Fibroblast of pulmonary artery (primary cell): ENCODE data around the gene ZNF256.

Experiments used
- DNase-seq: peaks from one replicate; pipeline ENCODE4 v3.0.0-alpha.2; 2010; ENCODE audit warnings: low read depth
- H3K4me3 ChIP-seq: replicated peaks from 2 replicates; pipeline ENCODE4 v1.5.1; 2011; ENCODE audit warnings: low read depth, mild to moderate bottlenecking, control low read depth, low read length, moderate library complexity
- CTCF ChIP-seq: IDR thresholded peaks from 2 replicates; pipeline ENCODE4 v1.5.1; 2011; ENCODE audit warnings: mild to moderate bottlenecking, control low read depth, low read length, inconsistent platforms; ENCODE audit errors: missing control alignments

Gene ZNF256

GRCh38 chr19:57900311-57900710 lies 47.2 kb downstream of the ZNF256 start:
- TF ChIP-seq CTCF = no peak
- DNase-seq = no peak

More at GRCh38 chr19:57900311-57900710, 47.2 kb downstream of the ZNF256 start:
- H3K4me3 ChIP-seq = no peak overlapping the region
